ENCODE results near the gene GSTA2. TPM values are rescaled to one million over a fixed set of nuclear protein-coding genes. Genes with fewer than 3 reads are reported as not detected.

The GSTA2 gene
- polyA plus RNA-seq, 1 of the 3 experiments (the other 2 are of a cell fraction): not detected

DNA sequence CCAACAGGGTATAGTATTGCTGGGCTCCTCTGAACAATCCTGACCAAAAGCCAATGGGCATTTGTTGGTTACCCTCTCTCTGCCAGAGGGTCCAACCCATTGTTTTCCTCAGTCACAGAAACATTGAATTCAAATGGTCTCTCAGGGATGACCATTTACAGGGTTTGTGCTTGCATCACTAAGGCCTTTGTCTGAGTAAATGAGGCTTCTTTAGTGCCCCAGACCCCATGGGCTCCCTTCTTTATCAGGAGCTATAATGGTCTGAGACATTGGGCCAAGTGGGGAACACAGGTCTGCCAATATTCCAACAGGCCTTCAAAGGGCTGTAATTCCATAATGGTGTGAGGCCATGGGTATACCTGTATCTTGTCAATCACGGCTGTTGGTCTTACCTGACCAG, 27.1 kb downstream of the GSTA2 start:
- no peak for DNase-seq
- 9% methylated on average over 1 of the region's 1 CpG for WGBS (ENCODE audit: low lambda C conversion rate)
- Histone ChIP-seq H3K27ac (ENCODE audit: low read depth in 2 of 2, low read length in 1 of 2) (no peak overlapping the region), H3K27me3 (ENCODE audit: insufficient read depth) (peaks cover 16% of the 10 kb centered on the region; the same call in 1 of the 2 replicates), H3K4me2 (no peak overlapping the region), H2AFZ (ENCODE audit: low read depth) (no peak overlapping the region), H3F3A (replicated peaks; ENCODE audit: insufficient read depth) (no peaks in the 10 kb centered on the region), H3K9ac (no peak overlapping the region), H3K4me1 (ENCODE audit: control insufficient read depth in 1 of 2, insufficient read depth in 2 of 2, low read depth in 1 of 2, low read length in 1 of 2) (no peaks in the 10 kb centered on the region), H3K4me3 (ENCODE audit: low read depth in 2 of 2, low read length in 1 of 2) (no peak overlapping the region), H3K9me3 (no peaks in the 10 kb centered on the region), H4K20me1 (ENCODE audit: insufficient read depth) (no peaks in the 10 kb centered on the region), H3K36me3 (replicated peaks in 1 of 2; ENCODE audit: control insufficient read depth in 1 of 2, insufficient read depth in 2 of 2, low read length in 1 of 2) (no peaks in the 10 kb centered on the region), H3K9me2 (no peaks in the 10 kb centered on the region), H3K79me2 (ENCODE audit: insufficient read depth) (no peaks in the 10 kb centered on the region)
- POLR2A ChIA-PET: no interaction called here
- CTCF ChIA-PET: interaction anchor here (1.3 kb wide), 1 partner anchor 20 kb away, joined by 3 read pairs; no protein-coding TSS in a partner anchor
- TF ChIP-seq, protein P1, sequence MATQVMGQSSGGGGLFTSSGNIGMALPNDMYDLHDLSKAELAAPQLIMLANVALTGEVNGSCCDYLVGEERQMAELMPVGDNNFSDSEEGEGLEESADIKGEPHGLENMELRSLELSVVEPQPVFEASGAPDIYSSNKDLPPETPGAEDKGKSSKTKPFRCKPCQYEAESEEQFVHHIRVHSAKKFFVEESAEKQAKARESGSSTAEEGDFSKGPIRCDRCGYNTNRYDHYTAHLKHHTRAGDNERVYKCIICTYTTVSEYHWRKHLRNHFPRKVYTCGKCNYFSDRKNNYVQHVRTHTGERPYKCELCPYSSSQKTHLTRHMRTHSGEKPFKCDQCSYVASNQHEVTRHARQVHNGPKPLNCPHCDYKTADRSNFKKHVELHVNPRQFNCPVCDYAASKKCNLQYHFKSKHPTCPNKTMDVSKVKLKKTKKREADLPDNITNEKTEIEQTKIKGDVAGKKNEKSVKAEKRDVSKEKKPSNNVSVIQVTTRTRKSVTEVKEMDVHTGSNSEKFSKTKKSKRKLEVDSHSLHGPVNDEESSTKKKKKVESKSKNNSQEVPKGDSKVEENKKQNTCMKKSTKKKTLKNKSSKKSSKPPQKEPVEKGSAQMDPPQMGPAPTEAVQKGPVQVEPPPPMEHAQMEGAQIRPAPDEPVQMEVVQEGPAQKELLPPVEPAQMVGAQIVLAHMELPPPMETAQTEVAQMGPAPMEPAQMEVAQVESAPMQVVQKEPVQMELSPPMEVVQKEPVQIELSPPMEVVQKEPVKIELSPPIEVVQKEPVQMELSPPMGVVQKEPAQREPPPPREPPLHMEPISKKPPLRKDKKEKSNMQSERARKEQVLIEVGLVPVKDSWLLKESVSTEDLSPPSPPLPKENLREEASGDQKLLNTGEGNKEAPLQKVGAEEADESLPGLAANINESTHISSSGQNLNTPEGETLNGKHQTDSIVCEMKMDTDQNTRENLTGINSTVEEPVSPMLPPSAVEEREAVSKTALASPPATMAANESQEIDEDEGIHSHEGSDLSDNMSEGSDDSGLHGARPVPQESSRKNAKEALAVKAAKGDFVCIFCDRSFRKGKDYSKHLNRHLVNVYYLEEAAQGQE (IDR thresholded peaks at IDR 0.05; ENCODE audit: low read depth, low read length): no peak
- TF ChIP-seq FOXM1 (IDR thresholded peaks at IDR 0.05; ENCODE audit: low read depth): no peak
- TF ChIP-seq, protein P2, sequence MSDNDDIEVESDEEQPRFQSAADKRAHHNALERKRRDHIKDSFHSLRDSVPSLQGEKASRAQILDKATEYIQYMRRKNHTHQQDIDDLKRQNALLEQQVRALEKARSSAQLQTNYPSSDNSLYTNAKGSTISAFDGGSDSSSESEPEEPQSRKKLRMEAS (IDR thresholded peaks at IDR 0.05; ENCODE audit: low read depth): no peak
- no peak for TF ChIP-seq RAD21 (IDR thresholded peaks at IDR 0.05; ENCODE audit: low read length)
- no peak for TF ChIP-seq NRF1 (IDR thresholded peaks at IDR 0.05; ENCODE audit: low read depth, low read length)
- no peak for TF ChIP-seq POLR2AphosphoS5 (IDR thresholded peaks at IDR 0.05; ENCODE audit: low read depth, low read length)
- TF ChIP-seq, protein P3, sequence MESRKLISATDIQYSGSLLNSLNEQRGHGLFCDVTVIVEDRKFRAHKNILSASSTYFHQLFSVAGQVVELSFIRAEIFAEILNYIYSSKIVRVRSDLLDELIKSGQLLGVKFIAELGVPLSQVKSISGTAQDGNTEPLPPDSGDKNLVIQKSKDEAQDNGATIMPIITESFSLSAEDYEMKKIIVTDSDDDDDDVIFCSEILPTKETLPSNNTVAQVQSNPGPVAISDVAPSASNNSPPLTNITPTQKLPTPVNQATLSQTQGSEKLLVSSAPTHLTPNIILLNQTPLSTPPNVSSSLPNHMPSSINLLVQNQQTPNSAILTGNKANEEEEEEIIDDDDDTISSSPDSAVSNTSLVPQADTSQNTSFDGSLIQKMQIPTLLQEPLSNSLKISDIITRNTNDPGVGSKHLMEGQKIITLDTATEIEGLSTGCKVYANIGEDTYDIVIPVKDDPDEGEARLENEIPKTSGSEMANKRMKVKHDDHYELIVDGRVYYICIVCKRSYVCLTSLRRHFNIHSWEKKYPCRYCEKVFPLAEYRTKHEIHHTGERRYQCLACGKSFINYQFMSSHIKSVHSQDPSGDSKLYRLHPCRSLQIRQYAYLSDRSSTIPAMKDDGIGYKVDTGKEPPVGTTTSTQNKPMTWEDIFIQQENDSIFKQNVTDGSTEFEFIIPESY (IDR thresholded peaks at IDR 0.05; ENCODE audit: borderline replicate concordance, low read depth): no peak
- TF ChIP-seq GABPA (IDR thresholded peaks at IDR 0.05; ENCODE audit: low read depth): no peak
- no peak for TF ChIP-seq TEAD4 (IDR thresholded peaks at IDR 0.05; ENCODE audit: borderline replicate concordance, insufficient read depth)
- no peak for TF ChIP-seq JUND (IDR thresholded peaks at IDR 0.05)
- no peak for TF ChIP-seq EZH2phosphoT487 (IDR thresholded peaks at IDR 0.05; ENCODE audit: borderline replicate concordance, low read depth)
- TF ChIP-seq MEF2A (IDR thresholded peaks at IDR 0.05; ENCODE audit: borderline replicate concordance, low read depth): no peak
- no peak for TF ChIP-seq RXRA (IDR thresholded peaks at IDR 0.05; ENCODE audit: borderline replicate concordance, low read depth)
- no peak for TF ChIP-seq SMC3 (IDR thresholded peaks at IDR 0.05; ENCODE audit: low read depth, low read length)
- TF ChIP-seq FOXJ3 (CRISPR knock-in tag; IDR thresholded peaks at IDR 0.05): no peak
